ENCODE measurements around the gene MAGOH.

The MAGOH gene

GRCh38 chr1:53257454-53258081 lies 19.2 kb upstream of the MAGOH start:
- H3K9me3 ChIP-seq (ENCODE audit: control insufficient read depth, low read length) = no peaks in the 10 kb centered on the region
- no peak overlapping the region for H3K4me3 ChIP-seq (ENCODE audit: insufficient read depth, low read depth, low read length, poor library complexity, severe bottlenecking)
- H3K36me3 ChIP-seq (ENCODE audit: control insufficient read depth, insufficient read depth, low read length) = peaks cover 35% of the 10 kb centered on the region
- H3K4me1 ChIP-seq (ENCODE audit: control insufficient read depth, insufficient read depth, low read length, poor library complexity, severe bottlenecking) = no peaks in the 10 kb centered on the region
- no peak for DNase-seq
- H3K27me3 ChIP-seq (replicated peaks; ENCODE audit: control insufficient read depth, insufficient read depth, low read length, poor library complexity, severe bottlenecking) = no peaks in the 10 kb centered on the region
- H3K27ac ChIP-seq (ENCODE audit: insufficient read depth, low read length, poor library complexity, severe bottlenecking) = no peak overlapping the region

DNA sequence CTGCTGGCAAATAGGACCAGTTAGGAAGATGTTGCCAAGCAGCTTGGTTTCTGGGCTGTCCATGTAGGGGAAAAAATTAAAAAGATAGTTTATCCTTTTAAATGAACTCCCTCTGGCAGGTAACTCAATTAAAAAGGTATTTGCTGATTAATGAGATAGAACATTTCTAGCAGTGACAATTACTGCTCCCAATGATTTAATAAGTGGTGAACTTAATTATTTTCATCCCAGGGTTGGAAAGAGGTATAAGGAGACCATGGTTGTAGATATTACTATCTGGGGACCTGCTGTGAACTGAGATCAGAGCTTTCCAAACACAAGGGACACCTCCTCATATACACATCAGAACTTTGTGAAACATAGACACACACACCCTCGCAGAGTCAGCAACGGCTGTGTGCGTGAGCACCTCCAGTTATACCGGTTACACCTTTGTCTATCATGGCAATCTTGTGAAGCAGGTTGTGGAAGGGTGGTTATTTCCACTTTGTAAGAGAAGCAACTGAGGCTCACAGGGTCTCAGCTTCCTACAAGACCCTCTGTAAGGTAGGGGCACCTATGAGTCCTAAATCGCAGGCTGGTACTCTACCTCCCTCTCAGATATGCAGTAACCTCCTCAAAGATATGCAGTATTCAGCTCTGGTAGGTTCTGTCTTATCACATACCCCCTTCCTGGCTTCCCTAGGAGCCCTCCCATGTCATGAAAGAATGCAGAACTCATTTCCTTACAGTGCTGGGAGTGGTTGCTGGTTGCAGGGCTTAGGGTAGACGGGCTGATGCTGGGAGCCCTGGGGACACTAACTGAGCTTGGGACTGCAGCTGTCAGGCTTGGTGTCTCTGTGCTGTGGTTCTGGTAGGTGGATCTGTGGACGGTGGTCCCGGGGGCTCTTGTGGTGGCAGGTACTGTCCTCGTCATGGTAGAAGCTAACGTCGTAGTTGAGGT lies 18.5 kb upstream of the MAGOH start:
- no peak overlapping the region for H3K27ac ChIP-seq (ENCODE audit: insufficient read depth, low read length, poor library complexity, severe bottlenecking)
- DNase-seq = no peak
- peaks cover 29% of the 10 kb centered on the region for H3K36me3 ChIP-seq (ENCODE audit: control insufficient read depth, insufficient read depth, low read length)
- H3K9me3 ChIP-seq (ENCODE audit: control insufficient read depth, low read length) = no peaks in the 10 kb centered on the region
- H3K4me3 ChIP-seq (ENCODE audit: insufficient read depth, low read depth, low read length, poor library complexity, severe bottlenecking) = no peak overlapping the region
- no peaks in the 10 kb centered on the region for H3K4me1 ChIP-seq (ENCODE audit: control insufficient read depth, insufficient read depth, low read length, poor library complexity, severe bottlenecking)
- no peaks in the 10 kb centered on the region for H3K27me3 ChIP-seq (replicated peaks; ENCODE audit: control insufficient read depth, insufficient read depth, low read length, poor library complexity, severe bottlenecking)

GRCh38 chr1:53255031-53255430 lies 16.7 kb upstream of the MAGOH start:
- Histone ChIP-seq H3K9me3 (ENCODE audit: control insufficient read depth, low read length) (no peaks in the 10 kb centered on the region), H3K36me3 (ENCODE audit: control insufficient read depth, insufficient read depth, low read length) (peaks cover 19% of the 10 kb centered on the region), H3K27ac (ENCODE audit: insufficient read depth, low read length, poor library complexity, severe bottlenecking) (no peak overlapping the region), H3K4me3 (ENCODE audit: insufficient read depth, low read depth, low read length, poor library complexity, severe bottlenecking) (no peak overlapping the region), H3K27me3 (replicated peaks; ENCODE audit: control insufficient read depth, insufficient read depth, low read length, poor library complexity, severe bottlenecking) (no peaks in the 10 kb centered on the region), H3K4me1 (ENCODE audit: control insufficient read depth, insufficient read depth, low read length, poor library complexity, severe bottlenecking) (no peaks in the 10 kb centered on the region)
- no peak for DNase-seq

DNA sequence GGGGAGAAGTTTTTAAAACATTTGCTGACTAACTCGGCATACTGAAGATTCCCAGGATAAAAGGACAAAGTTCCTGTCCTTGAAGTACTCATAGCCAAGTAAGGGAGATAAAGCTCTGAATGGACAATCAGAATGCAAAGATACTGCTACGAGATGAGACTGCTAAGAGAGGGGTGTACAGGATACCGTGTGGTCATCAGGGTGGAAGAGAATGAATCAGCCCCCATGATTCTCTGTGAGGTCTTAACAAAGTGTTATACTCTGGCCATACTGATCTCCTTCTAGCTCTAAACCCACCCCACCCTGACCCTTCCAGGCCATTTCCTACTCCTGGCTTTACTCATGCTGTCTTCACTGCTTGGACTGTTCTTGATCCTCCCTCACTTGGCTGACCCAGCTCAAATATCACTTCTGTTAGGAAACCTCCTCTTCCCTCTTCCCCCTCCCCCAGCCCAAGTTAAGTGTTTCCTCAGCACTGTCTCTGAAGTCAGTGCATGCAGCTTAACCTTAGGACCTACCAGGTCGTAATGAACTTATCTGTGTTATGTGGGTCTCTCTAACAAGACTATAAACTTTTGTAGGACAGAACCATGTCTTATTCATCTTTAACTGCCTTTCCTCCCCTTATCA lies 15.8 kb upstream of the MAGOH start:
- Histone ChIP-seq H3K9me3 (ENCODE audit: control insufficient read depth, low read length) (no peaks in the 10 kb centered on the region), H3K27ac (ENCODE audit: insufficient read depth, low read length, poor library complexity, severe bottlenecking) (no peak overlapping the region), H3K27me3 (replicated peaks; ENCODE audit: control insufficient read depth, insufficient read depth, low read length, poor library complexity, severe bottlenecking) (no peaks in the 10 kb centered on the region), H3K36me3 (ENCODE audit: control insufficient read depth, insufficient read depth, low read length) (peaks cover 12% of the 10 kb centered on the region), H3K4me1 (ENCODE audit: control insufficient read depth, insufficient read depth, low read length, poor library complexity, severe bottlenecking) (no peaks in the 10 kb centered on the region), H3K4me3 (ENCODE audit: insufficient read depth, low read depth, low read length, poor library complexity, severe bottlenecking) (no peak overlapping the region)
- no peak for DNase-seq

- Histone ChIP-seq H3K4me3 (ENCODE audit: insufficient read depth, low read depth, low read length, poor library complexity, severe bottlenecking) (no peak overlapping the region), H3K27ac (ENCODE audit: insufficient read depth, low read length, poor library complexity, severe bottlenecking) (no peak overlapping the region), H3K9me3 (ENCODE audit: control insufficient read depth, low read length) (no peaks in the 10 kb centered on the region), H3K36me3 (ENCODE audit: control insufficient read depth, insufficient read depth, low read length) (peaks cover 3% of the 10 kb centered on the region), H3K27me3 (replicated peaks; ENCODE audit: control insufficient read depth, insufficient read depth, low read length, poor library complexity, severe bottlenecking) (no peaks in the 10 kb centered on the region), H3K4me1 (ENCODE audit: control insufficient read depth, insufficient read depth, low read length, poor library complexity, severe bottlenecking) (no peaks in the 10 kb centered on the region)
- no peak for DNase-seq
These were observed 12.0 kb upstream of the MAGOH start for GRCh38 chr1:53250325-53250724.

DNA sequence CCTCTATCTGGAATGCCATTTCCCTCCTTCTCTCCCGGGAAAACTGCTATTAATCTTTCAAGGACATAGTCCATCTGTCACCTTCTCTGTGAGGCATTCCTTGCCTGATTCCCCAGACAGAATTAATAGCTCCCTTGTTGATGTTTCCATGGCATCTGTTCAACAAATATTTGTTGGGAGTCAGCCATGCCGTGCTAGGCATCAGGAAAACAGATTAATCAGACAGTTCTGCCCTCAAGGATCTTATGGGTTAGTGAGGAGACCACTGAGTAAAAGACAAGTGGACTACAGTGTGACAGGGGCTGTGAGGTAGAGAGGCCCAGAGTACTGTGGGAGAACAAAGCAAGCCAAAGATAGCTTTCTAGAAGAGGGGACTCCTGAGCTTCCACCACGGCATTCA lies 11.4 kb upstream of the MAGOH start:
- Histone ChIP-seq H3K36me3 (ENCODE audit: control insufficient read depth, insufficient read depth, low read length) (peaks cover 1% of the 10 kb centered on the region), H3K27me3 (replicated peaks; ENCODE audit: control insufficient read depth, insufficient read depth, low read length, poor library complexity, severe bottlenecking) (no peaks in the 10 kb centered on the region), H3K4me1 (ENCODE audit: control insufficient read depth, insufficient read depth, low read length, poor library complexity, severe bottlenecking) (no peaks in the 10 kb centered on the region), H3K4me3 (ENCODE audit: insufficient read depth, low read depth, low read length, poor library complexity, severe bottlenecking) (no peak overlapping the region), H3K9me3 (ENCODE audit: control insufficient read depth, low read length) (no peaks in the 10 kb centered on the region), H3K27ac (ENCODE audit: insufficient read depth, low read length, poor library complexity, severe bottlenecking) (no peak overlapping the region)
- no peak for DNase-seq

- no peak for DNase-seq
- Histone ChIP-seq H3K27ac (ENCODE audit: insufficient read depth, low read length, poor library complexity, severe bottlenecking) (no peak overlapping the region), H3K4me1 (ENCODE audit: control insufficient read depth, insufficient read depth, low read length, poor library complexity, severe bottlenecking) (no peaks in the 10 kb centered on the region), H3K9me3 (ENCODE audit: control insufficient read depth, low read length) (no peaks in the 10 kb centered on the region), H3K27me3 (replicated peaks; ENCODE audit: control insufficient read depth, insufficient read depth, low read length, poor library complexity, severe bottlenecking) (no peaks in the 10 kb centered on the region), H3K36me3 (ENCODE audit: control insufficient read depth, insufficient read depth, low read length) (no peaks in the 10 kb centered on the region), H3K4me3 (ENCODE audit: insufficient read depth, low read depth, low read length, poor library complexity, severe bottlenecking) (no peak overlapping the region)
These were observed 8.2 kb upstream of the MAGOH start for GRCh38 chr1:53246261-53247134.

DNA sequence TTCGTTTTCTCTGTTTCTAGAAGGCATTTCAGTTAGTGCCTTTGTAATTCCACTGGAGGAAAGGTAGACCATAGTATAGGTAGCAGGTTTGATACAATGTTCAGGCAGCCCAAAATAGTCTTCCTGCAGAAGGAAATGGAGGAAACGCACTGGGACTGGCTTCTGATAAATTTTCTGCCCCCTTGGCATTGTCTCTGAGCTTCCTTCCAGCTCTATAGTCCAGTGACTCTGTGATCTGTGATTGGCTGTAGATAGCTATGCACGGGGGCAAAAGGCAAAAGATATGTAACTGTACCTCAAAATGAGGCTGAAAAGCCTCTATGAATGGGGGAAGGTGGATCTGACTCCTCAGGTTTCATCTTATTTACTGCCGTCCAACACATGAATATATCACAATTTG lies 5.8 kb upstream of the MAGOH start:
- no peaks in the 10 kb centered on the region for H3K4me1 ChIP-seq (ENCODE audit: control insufficient read depth, insufficient read depth, low read length, poor library complexity, severe bottlenecking)
- H3K36me3 ChIP-seq (ENCODE audit: control insufficient read depth, insufficient read depth, low read length) = no peaks in the 10 kb centered on the region
- no peak for DNase-seq

GRCh38 chr1:53242381-53242780 lies 4.1 kb upstream of the MAGOH start:
- Histone ChIP-seq H3K36me3 (ENCODE audit: control insufficient read depth, insufficient read depth, low read length) (no peaks in the 10 kb centered on the region), H3K27ac (ENCODE audit: insufficient read depth, low read length, poor library complexity, severe bottlenecking) (no peak overlapping the region), H3K4me1 (ENCODE audit: control insufficient read depth, insufficient read depth, low read length, poor library complexity, severe bottlenecking) (peaks cover 15% of the 10 kb centered on the region), H3K4me3 (ENCODE audit: insufficient read depth, low read depth, low read length, poor library complexity, severe bottlenecking) (no peak overlapping the region), H3K27me3 (replicated peaks; ENCODE audit: control insufficient read depth, insufficient read depth, low read length, poor library complexity, severe bottlenecking) (no peaks in the 10 kb centered on the region), H3K9me3 (ENCODE audit: control insufficient read depth, low read length) (no peaks in the 10 kb centered on the region)
- DNase-seq = no peak

More for the DNA sequence above, 5.8 kb upstream of the MAGOH start:
- H3K27me3 ChIP-seq (replicated peaks; ENCODE audit: control insufficient read depth, insufficient read depth, low read length, poor library complexity, severe bottlenecking) = no peaks in the 10 kb centered on the region
- H3K9me3 ChIP-seq (ENCODE audit: control insufficient read depth, low read length) = no peaks in the 10 kb centered on the region
- no peak overlapping the region for H3K27ac ChIP-seq (ENCODE audit: insufficient read depth, low read length, poor library complexity, severe bottlenecking)
- no peak overlapping the region for H3K4me3 ChIP-seq (ENCODE audit: insufficient read depth, low read depth, low read length, poor library complexity, severe bottlenecking)

Measured in effector memory CD4-positive, alpha-beta T cell (primary cell).